ENCODE measurements around the gene HPD.

HPD gene

DNA sequence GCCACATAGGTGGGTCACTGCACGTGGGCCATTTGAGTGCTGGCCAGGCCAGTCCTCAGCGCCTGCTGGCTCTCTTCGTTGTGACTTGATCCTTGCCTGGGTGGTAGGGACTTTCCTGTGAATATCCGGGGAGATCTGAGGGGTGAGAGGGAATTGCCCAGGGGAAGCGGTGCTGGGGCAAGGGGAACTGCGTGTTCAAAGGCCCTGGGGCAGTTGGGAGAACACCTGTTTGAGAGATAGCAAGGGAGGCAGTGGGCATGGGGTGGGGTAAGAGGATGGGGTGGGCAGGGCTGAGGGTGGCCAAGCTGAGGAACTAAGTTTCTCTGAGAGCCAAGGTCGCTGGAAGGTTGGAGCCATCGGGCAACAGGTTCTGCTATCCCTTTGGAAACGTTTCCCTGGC is 29.8 kb downstream of the HPD start:
- Histone ChIP-seq H3K9ac (ENCODE audit: low read length in 2 of 2) (no peak overlapping the region), H3K27me3 (ENCODE audit: control insufficient read depth in 1 of 2, insufficient read depth in 2 of 2, low read length in 2 of 2) (no peaks in the 10 kb centered on the region), H3K4me3 (ENCODE audit: low read length in 2 of 2) (no peak overlapping the region), H3K36me3 (ENCODE audit: control insufficient read depth in 2 of 2, insufficient read depth in 2 of 2, low read length in 2 of 2) (peaks cover 36 to 39% of the 10 kb centered on the region in 2 donors), H3K4me1 (ENCODE audit: control insufficient read depth, insufficient read depth, low read length) (peaks cover 8% of the 10 kb centered on the region), H3K27ac (ENCODE audit: low read length) (peak overlapping the region; percentile 11), H3K9me3 (ENCODE audit: control insufficient read depth in 2 of 2, low read length in 2 of 2) (no peaks in the 10 kb centered on the region)

DNA sequence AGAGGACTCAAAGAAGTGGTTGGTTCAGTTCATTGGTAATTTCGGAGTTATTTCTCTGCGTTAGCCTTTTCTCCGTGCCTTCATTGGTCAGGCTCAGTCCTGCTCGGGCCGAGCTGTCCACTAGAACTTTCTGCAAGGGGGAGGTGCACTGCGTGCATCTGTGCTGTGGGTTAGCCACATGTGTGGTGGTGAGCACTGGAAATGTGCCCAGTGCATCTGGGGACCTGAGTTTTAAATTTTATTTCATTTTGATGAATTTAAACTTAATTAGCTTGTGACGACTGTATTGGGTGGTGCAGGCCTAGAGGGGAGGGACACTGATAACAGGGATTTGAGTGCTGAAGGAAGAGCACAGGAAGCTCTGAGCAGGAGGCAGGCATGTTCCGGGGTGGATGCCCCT is 30.4 kb downstream of the HPD start:
- Histone ChIP-seq H3K36me3 (ENCODE audit: control insufficient read depth in 2 of 2, insufficient read depth in 2 of 2, low read length in 2 of 2) (peaks cover 41 to 44% of the 10 kb centered on the region in 2 donors), H3K4me1 (ENCODE audit: control insufficient read depth, insufficient read depth, low read length) (peaks cover 8% of the 10 kb centered on the region), H3K9me3 (ENCODE audit: control insufficient read depth in 2 of 2, low read length in 2 of 2) (no peaks in the 10 kb centered on the region), H3K4me3 (ENCODE audit: low read length in 2 of 2) (no peak overlapping the region), H3K27ac (ENCODE audit: low read length) (peak overlapping the region; percentile 11), H3K27me3 (ENCODE audit: control insufficient read depth in 1 of 2, insufficient read depth in 2 of 2, low read length in 2 of 2) (no peaks in the 10 kb centered on the region), H3K9ac (ENCODE audit: low read length in 2 of 2) (no peak overlapping the region)

DNA sequence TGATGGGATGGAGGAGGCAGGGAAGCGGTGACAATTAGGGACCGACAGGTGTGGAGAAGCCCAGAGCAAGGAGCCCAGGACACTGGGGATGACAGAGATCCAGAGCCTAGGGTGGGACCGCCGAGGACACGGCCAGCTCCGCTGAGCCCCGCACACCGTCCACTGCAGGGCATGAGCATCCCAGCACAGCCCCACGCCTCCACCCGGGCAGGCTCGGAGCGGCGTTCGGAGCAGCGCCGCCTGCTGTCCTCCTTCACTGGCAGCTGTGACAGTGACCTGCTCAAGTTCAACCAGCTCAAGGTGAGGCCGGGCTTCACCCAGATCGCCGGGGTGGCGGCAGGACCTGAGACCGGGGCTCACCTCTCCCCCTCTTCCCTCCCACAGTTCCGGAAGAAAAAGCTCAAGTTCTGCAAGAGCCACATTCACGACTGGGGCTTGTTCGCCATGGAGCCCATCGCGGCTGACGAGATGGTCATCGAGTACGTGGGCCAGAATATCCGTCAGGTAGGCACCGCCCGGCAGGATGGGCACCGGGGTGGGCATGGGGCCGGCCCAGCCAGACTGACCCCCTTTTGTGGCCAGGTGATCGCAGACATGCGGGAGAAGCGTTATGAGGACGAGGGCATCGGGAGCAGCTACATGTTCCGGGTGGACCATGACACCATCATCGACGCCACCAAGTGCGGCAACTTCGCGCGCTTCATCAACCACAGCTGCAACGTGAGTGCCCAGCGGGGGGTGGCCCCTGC is 31.1 kb downstream of the HPD start:
- Histone ChIP-seq H3K4me1 (ENCODE audit: control insufficient read depth, insufficient read depth, low read length) (peaks cover 8% of the 10 kb centered on the region), H3K36me3 (ENCODE audit: control insufficient read depth in 2 of 2, insufficient read depth in 2 of 2, low read length in 2 of 2) (peaks cover 43 to 44% of the 10 kb centered on the region in 2 donors), H3K27me3 (ENCODE audit: control insufficient read depth in 1 of 2, insufficient read depth in 2 of 2, low read length in 2 of 2) (no peaks in the 10 kb centered on the region), H3K27ac (ENCODE audit: low read length) (no peak overlapping the region), H3K9me3 (ENCODE audit: control insufficient read depth in 2 of 2, low read length in 2 of 2) (no peaks in the 10 kb centered on the region), H3K4me3 (ENCODE audit: low read length in 2 of 2) (no peak overlapping the region), H3K9ac (ENCODE audit: low read length in 2 of 2) (no peak overlapping the region)

DNA sequence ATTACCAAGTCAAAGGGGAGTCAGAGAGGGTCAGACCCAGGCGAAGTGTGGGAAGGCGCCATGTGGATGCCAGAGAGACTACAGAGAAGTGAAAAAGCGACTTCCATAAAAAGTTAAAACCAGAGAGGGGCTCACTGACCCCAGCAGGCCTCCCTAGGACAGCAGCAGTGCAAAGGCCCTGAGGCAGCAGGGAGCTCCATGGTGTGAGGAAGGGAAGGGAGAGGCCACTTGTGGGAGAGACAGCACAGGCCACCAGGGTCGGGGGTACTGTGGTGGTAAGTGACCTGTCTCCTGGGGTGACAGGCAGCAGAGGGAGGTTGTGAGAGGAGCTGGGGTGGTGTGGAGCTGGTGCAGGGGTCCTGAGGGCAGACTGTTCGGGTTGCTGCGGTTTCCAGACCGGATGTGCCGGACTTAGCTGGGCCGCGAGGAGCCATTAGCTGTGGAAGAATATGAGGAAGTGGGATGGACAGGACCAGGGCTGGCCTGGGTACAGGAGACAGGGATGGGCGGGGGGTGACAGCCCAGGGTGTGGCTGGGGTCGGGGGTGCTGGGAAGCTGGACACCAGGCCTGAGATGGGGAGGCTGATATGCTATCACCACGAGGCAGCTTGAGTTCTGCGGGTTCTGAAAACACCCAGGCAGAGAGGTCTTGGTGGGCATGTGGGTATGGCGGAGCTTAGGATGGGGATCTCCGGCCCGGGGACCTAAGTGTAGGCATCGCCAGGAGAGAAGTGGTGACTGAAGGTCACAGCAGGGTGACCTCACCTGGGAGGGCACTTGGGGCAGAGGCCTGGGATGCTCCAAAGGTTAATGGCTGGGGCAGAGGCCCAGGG is 32.1 kb downstream of the HPD start:
- Histone ChIP-seq H3K9me3 (ENCODE audit: control insufficient read depth in 2 of 2, low read length in 2 of 2) (no peaks in the 10 kb centered on the region), H3K27me3 (ENCODE audit: control insufficient read depth in 1 of 2, insufficient read depth in 2 of 2, low read length in 2 of 2) (no peaks in the 10 kb centered on the region), H3K36me3 (ENCODE audit: control insufficient read depth in 2 of 2, insufficient read depth in 2 of 2, low read length in 2 of 2) (peaks cover 39 to 40% of the 10 kb centered on the region in 2 donors), H3K9ac (ENCODE audit: low read length in 2 of 2) (no peak overlapping the region), H3K4me1 (ENCODE audit: control insufficient read depth, insufficient read depth, low read length) (peaks cover 8% of the 10 kb centered on the region), H3K4me3 (ENCODE audit: low read length in 2 of 2) (no peak overlapping the region), H3K27ac (ENCODE audit: low read length) (no peak overlapping the region)

DNA sequence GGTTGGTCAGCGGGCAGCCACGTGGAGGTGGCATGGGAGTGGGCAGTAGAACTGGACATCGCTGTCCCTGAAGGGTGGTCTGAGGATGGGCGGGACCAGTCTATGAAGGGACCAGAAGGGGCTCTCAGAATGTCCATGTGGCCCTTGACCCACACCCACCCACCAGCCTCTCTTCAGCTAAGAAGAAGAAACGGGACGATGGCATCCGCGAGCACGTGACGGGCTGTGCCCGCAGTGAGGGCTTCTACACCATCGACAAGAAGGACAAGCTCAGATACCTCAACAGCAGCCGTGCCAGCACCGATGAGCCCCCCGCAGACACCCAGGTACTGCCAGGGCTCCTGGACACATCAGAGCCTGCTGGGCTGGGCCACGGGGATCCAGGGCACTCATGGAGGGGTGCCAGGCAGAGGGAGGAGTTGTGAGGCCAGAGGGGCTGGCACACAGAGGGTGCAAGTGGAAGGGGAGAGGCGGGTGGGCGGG is 33.6 kb downstream of the HPD start:
- no peak overlapping the region for H3K9ac ChIP-seq (ENCODE audit: low read length in 2 of 2)
- peaks cover 43 to 44% of the 10 kb centered on the region in 2 donors for H3K36me3 ChIP-seq (ENCODE audit: control insufficient read depth in 2 of 2, insufficient read depth in 2 of 2, low read length in 2 of 2)
- H3K9me3 ChIP-seq (ENCODE audit: control insufficient read depth in 2 of 2, low read length in 2 of 2): no peaks in the 10 kb centered on the region
- no peak overlapping the region for H3K4me3 ChIP-seq (ENCODE audit: low read length in 2 of 2)
- H3K27ac ChIP-seq (ENCODE audit: low read length): no peak overlapping the region
- peaks cover 8% of the 10 kb centered on the region for H3K4me1 ChIP-seq (ENCODE audit: control insufficient read depth, insufficient read depth, low read length)
- H3K27me3 ChIP-seq (ENCODE audit: control insufficient read depth in 1 of 2, insufficient read depth in 2 of 2, low read length in 2 of 2): no peaks in the 10 kb centered on the region

DNA sequence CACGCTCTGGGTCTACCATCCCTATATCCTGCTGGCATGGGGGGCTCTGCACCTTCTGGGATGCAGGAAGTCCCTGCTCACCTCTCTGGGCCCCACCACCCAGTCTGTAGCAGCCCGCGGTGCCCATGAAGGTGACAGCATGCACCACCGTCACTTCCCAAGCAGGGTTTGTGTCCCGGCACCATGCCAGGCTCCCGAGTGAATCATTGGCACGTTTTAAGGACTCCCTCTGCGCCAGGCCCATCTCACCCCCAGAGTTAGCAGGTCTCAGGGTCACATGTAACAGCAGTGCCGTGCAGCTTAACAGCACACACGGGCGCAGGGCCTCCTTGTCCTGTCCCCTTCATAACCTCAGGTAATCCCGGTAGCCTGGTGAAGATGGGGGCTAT is 34.9 kb downstream of the HPD start:
- no peaks in the 10 kb centered on the region for H3K9me3 ChIP-seq (ENCODE audit: control insufficient read depth in 2 of 2, low read length in 2 of 2)
- no peak overlapping the region for H3K27ac ChIP-seq (ENCODE audit: low read length)
- H3K27me3 ChIP-seq (ENCODE audit: control insufficient read depth in 1 of 2, insufficient read depth in 2 of 2, low read length in 2 of 2): no peaks in the 10 kb centered on the region
- peaks cover 45 to 52% of the 10 kb centered on the region in 2 donors for H3K36me3 ChIP-seq (ENCODE audit: control insufficient read depth in 2 of 2, insufficient read depth in 2 of 2, low read length in 2 of 2)
- H3K4me3 ChIP-seq (ENCODE audit: low read length in 2 of 2): no peak overlapping the region
- no peak overlapping the region for H3K9ac ChIP-seq (ENCODE audit: low read length in 2 of 2)
- H3K4me1 ChIP-seq (ENCODE audit: control insufficient read depth, insufficient read depth, low read length): peaks cover 2% of the 10 kb centered on the region

DNA sequence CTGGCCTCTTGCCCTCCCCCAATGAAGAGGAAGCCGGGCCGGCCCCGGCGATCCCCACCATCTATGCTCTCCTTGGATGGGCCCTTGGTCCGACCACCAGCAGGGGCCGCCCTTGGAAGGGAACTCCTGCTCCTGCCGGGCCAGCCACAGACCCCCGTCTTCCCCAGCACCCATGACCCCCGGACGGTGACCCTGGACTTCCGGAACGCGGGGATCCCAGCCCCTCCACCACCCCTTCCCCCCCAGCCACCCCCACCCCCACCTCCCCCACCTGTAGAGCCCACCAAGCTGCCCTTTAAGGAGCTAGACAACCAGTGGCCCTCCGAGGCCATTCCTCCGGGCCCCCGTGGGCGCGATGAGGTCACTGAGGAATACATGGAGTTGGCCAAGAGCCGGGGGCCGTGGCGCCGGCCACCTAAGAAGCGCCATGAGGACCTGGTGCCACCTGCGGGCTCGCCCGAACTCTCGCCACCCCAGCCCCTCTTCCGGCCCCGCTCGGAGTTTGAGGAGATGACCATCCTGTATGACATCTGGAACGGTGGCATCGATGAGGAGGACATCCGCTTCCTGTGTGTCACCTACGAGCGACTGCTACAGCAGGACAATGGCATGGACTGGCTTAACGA is 35.4 kb downstream of the HPD start:
- Histone ChIP-seq H3K27ac (ENCODE audit: low read length) (no peak overlapping the region), H3K4me1 (ENCODE audit: control insufficient read depth, insufficient read depth, low read length) (no peaks in the 10 kb centered on the region), H3K9me3 (ENCODE audit: control insufficient read depth in 2 of 2, low read length in 2 of 2) (no peaks in the 10 kb centered on the region), H3K4me3 (ENCODE audit: low read length in 2 of 2) (no peak overlapping the region), H3K9ac (ENCODE audit: low read length in 2 of 2) (no peak overlapping the region), H3K27me3 (ENCODE audit: control insufficient read depth in 1 of 2, insufficient read depth in 2 of 2, low read length in 2 of 2) (no peaks in the 10 kb centered on the region), H3K36me3 (ENCODE audit: control insufficient read depth in 2 of 2, insufficient read depth in 2 of 2, low read length in 2 of 2) (peaks cover 40 to 47% of the 10 kb centered on the region in 2 donors)

DNA sequence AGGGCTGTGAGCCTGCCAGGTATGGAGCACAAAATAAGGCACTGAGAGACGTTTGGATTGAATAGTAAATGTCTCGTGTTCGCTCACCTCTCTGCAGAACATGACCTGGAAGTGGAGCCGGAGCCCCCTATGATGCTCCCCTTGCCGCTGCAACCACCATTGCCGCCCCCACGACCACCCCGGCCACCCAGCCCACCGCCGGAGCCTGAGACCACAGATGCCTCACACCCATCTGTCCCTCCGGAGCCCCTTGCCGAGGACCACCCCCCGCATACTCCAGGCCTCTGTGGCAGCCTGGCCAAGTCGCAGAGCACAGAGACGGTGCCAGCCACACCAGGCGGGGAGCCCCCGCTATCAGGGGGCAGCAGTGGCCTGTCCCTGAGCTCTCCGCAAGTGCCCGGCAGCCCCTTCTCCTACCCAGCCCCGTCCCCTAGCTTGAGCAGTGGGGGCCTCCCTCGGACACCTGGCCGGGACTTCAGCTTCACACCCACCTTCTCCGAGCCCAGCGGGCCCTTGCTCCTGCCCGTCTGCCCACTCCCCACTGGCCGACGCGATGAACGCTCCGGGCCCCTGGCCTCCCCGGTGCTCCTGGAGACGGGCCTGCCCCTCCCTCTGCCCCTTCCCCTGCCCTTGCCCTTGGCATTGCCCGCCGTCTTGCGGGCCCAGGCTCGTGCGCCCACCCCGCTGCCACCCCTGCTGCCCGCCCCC is 36.1 kb downstream of the HPD start:
- Histone ChIP-seq H3K4me3 (ENCODE audit: low read length in 2 of 2) (no peak overlapping the region), H3K27me3 (ENCODE audit: control insufficient read depth in 1 of 2, insufficient read depth in 2 of 2, low read length in 2 of 2) (no peaks in the 10 kb centered on the region), H3K36me3 (ENCODE audit: control insufficient read depth in 2 of 2, insufficient read depth in 2 of 2, low read length in 2 of 2) (peaks cover 40 to 46% of the 10 kb centered on the region in 2 donors), H3K4me1 (ENCODE audit: control insufficient read depth, insufficient read depth, low read length) (no peaks in the 10 kb centered on the region), H3K27ac (ENCODE audit: low read length) (no peak overlapping the region), H3K9ac (ENCODE audit: low read length in 2 of 2) (no peak overlapping the region), H3K9me3 (ENCODE audit: control insufficient read depth in 2 of 2, low read length in 2 of 2) (no peaks in the 10 kb centered on the region)

DNA sequence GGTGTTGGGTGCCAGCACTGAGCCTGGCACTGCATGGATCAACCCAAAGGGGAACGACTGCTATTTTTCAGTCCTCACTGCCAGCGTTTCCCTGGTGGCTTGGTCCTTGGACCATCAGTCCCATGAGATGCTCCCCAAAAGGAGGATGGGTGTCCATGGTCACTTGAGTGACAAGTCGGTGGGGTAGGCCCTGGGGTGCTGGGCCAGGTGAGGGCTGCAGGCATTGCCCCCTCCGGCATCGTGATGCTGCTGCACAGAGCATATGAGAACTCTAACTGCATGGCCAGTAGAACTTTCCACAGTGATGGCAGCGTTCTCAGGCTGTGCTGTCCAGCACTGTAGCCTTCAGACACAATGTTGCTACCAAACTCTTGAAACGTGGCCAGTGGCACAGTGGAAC is 38.6 kb downstream of the HPD start:
- Histone ChIP-seq H3K27ac (ENCODE audit: low read length) (no peak overlapping the region), H3K36me3 (ENCODE audit: control insufficient read depth in 2 of 2, insufficient read depth in 2 of 2, low read length in 2 of 2) (peaks cover 45 to 49% of the 10 kb centered on the region in 2 donors), H3K9me3 (ENCODE audit: control insufficient read depth in 2 of 2, low read length in 2 of 2) (no peaks in the 10 kb centered on the region), H3K9ac (ENCODE audit: low read length in 2 of 2) (no peak overlapping the region), H3K4me1 (ENCODE audit: control insufficient read depth, insufficient read depth, low read length) (no peaks in the 10 kb centered on the region), H3K4me3 (ENCODE audit: low read length in 2 of 2) (no peak overlapping the region), H3K27me3 (ENCODE audit: control insufficient read depth in 1 of 2, insufficient read depth in 2 of 2, low read length in 2 of 2) (no peaks in the 10 kb centered on the region)

DNA sequence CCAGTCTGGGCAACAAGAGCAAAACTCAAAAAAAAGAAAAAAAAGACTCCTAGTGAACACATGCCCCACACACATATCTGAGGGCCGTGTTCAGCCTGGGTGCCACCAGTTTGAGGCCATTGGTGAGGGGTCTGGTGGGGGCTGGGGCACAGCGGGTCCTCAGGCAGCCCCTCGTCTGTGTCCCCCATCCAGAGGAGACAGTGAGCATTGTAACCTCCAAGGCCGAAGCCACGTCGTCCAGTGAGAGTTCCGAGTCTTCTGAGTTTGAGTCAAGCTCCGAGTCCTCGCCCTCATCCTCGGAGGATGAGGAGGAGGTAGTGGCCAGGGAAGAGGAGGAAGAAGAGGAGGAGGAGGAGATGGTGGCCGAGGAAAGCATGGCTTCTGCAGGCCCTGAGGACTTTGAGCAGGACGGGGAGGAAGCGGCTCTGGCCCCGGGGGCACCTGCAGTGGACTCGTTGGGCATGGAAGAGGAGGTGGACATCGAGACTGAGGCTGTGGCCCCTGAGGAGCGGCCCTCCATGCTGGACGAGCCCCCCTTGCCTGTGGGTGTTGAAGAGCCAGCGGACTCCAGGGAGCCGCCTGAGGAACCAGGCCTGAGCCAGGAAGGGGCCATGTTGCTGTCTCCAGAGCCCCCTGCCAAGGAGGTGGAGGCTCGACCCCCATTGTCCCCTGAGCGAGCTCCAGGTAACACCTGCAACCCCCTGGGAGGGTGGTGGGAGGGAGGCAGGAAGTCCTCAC is 39.3 kb downstream of the HPD start:
- Histone ChIP-seq H3K27me3 (ENCODE audit: control insufficient read depth in 1 of 2, insufficient read depth in 2 of 2, low read length in 2 of 2) (no peaks in the 10 kb centered on the region), H3K9me3 (ENCODE audit: control insufficient read depth in 2 of 2, low read length in 2 of 2) (no peaks in the 10 kb centered on the region), H3K4me3 (ENCODE audit: low read length in 2 of 2) (no peak overlapping the region), H3K27ac (ENCODE audit: low read length) (no peak overlapping the region), H3K9ac (ENCODE audit: low read length in 2 of 2) (no peak overlapping the region), H3K4me1 (ENCODE audit: control insufficient read depth, insufficient read depth, low read length) (no peaks in the 10 kb centered on the region), H3K36me3 (ENCODE audit: control insufficient read depth in 2 of 2, insufficient read depth in 2 of 2, low read length in 2 of 2) (peaks cover 47 to 49% of the 10 kb centered on the region in 2 donors)

Data from stomach smooth muscle (tissue), 2 donors.